HCT116 (cell line): Measurements from ENCODE around the gene MALT1. TPM values are rescaled to one million over a fixed set of nuclear protein-coding genes. Genes with fewer than 3 reads are reported as not detected.

ENCODE experiments used
- ATAC-seq: fragments of 200-7000 bp; cut with Tn5 transposase; 2 replicates; pipeline ENCODE4 v1.9.1; 2020; ENCODE audit warnings: mild to moderate bottlenecking, moderate library complexity
- BruUV-seq: library from RNA; stranded (reverse); fragments of 400-500 nt; replicated peaks from 2 replicates; lab custom pipeline; 2021; lab: Mats Ljungman, UMichigan
- CTCF ChIA-PET: fragments of 300-600 bp; sonication (Branson Sonifier 250); formaldehyde crosslinking; loops from one replicate; lab custom pipeline; 2021; ENCODE audit warnings: antibody characterized with exemption; lab: Charles Lee
- POLR2A ChIA-PET: fragments of 300-600, 350-600 bp; sonication (Branson Sonifier 250); formaldehyde crosslinking; loops from one replicate; lab custom pipeline; 2021; ENCODE audit warnings: antibody characterized with exemption; lab: Charles Lee
- RAD21 ChIA-PET, 2 experiments: fragments of 300-600 bp; sonication (Branson Sonifier 250); formaldehyde crosslinking; loops; one replicate each; lab custom pipeline; 2023; ENCODE audit warnings: low total read pairs in 2 of 2; ENCODE audit not compliant: uncharacterized antibody in 2 of 2, unreplicated experiment in 2 of 2, low non-redundant PET in 1 of 2; lab: Charles Lee
- DNase-seq: peaks from one replicate; pipeline ENCODE4 v3.0.0-alpha.2; 2010; ENCODE audit warnings: low read depth, low spot score
- H2AFZ ChIP-seq: fragments of 200-600 bp; shearing (Covaris generic), sonication (generic); 2 replicates; pipeline ENCODE4 v1.6.1; 2017; ENCODE audit warnings: low read depth, mixed run types, mixed read lengths, antibody characterized with exemption, low read length; ENCODE audit not compliant: poor library complexity, severe bottlenecking
- H3K27ac ChIP-seq: 2 replicates; pipeline ENCODE4 v1.5.1; 2012; ENCODE audit warnings: low read depth, low read length
- H3K27me3 ChIP-seq: fragments of 200-600 bp; sonication (generic); 2 replicates; pipeline ENCODE4 v1.6.1; 2016; ENCODE audit warnings: mixed run types, low read length, mixed read lengths; ENCODE audit not compliant: insufficient read depth
- H3K36me3 ChIP-seq, 2 experiments: fragments of 200-500 bp in 1 of 2; fragments of 200-600 bp in 1 of 2; sonication (Bioruptor generic) in 1 of 2; sonication (generic) in 1 of 2; 2 replicates each; pipeline versions ENCODE4 v1.5.1 to v1.6.1; 2014 to 2016; ENCODE audit warnings: low read length in 2 of 2, inconsistent platforms in 1 of 2, mixed read lengths in 1 of 2, mixed run types in 1 of 2; ENCODE audit not compliant: insufficient read depth in 2 of 2, control insufficient read depth in 1 of 2
- H3K4me1 ChIP-seq, 2 experiments: fragments of 200-600 bp in 1 of 2; sonication (generic) in 1 of 2; 2 replicates each; pipeline versions ENCODE4 v1.5.1 to v1.6.1; 2012 to 2017; ENCODE audit warnings: low read length in 2 of 2, inconsistent platforms in 1 of 2, mild to moderate bottlenecking in 1 of 2, mixed read lengths in 1 of 2, mixed run types in 1 of 2, moderate library complexity in 1 of 2; ENCODE audit not compliant: insufficient read depth in 2 of 2, control insufficient read depth in 1 of 2
- H3K4me2 ChIP-seq: fragments of 200-600 bp; sonication (generic); 2 replicates; pipeline ENCODE4 v1.6.1; 2017; ENCODE audit warnings: mixed run types, low read length, mixed read lengths
- H3K4me3 ChIP-seq, 2 experiments: fragments of 200-600 bp in 1 of 2; sonication (generic) in 1 of 2; replicated peaks in 1 of 2; 2 replicates each; pipeline ENCODE4 v1.5.1; 2011 to 2016; ENCODE audit warnings: low read length in 2 of 2, control low read depth in 1 of 2, low read depth in 1 of 2, mild to moderate bottlenecking in 1 of 2, mixed read lengths in 1 of 2, mixed run types in 1 of 2
- H3K79me2 ChIP-seq: fragments of 200-600 bp; sonication (generic); 2 replicates; pipeline ENCODE4 v1.6.1; 2017; ENCODE audit warnings: mild to moderate bottlenecking, mixed run types, low read length, moderate library complexity, mixed read lengths; ENCODE audit not compliant: insufficient read depth
- H3K9ac ChIP-seq: fragments of 200-600 bp; sonication (generic); 2 replicates; pipeline ENCODE4 v1.6.1; 2016; ENCODE audit warnings: low read length, mixed read lengths
- H3K9me2 ChIP-seq: fragments of 200-600 bp; sonication (generic), shearing (Covaris generic); 2 replicates; pipeline ENCODE4 v1.6.1; 2017; ENCODE audit warnings: mixed run types, mild to moderate bottlenecking, moderate library complexity; ENCODE audit not compliant: insufficient read depth
- H3K9me3 ChIP-seq, 2 experiments: fragments of 200-500 bp in 1 of 2; fragments of 200-600 bp in 1 of 2; sonication (Bioruptor generic) in 1 of 2; sonication (generic) in 1 of 2; 2 replicates each; pipeline ENCODE4 v1.6.1; 2014 to 2017; ENCODE audit warnings: low read length in 2 of 2, mixed read lengths in 2 of 2, inconsistent platforms in 1 of 2, low read depth in 1 of 2, mild to moderate bottlenecking in 1 of 2, mixed run types in 1 of 2, moderate library complexity in 1 of 2; ENCODE audit not compliant: control insufficient read depth in 1 of 2, insufficient read depth in 1 of 2
- H4K20me1 ChIP-seq: fragments of 200-600 bp; sonication (generic), shearing (Covaris generic); 2 replicates; pipeline ENCODE4 v1.6.1; 2017; ENCODE audit warnings: mixed run types, mild to moderate bottlenecking, moderate library complexity; ENCODE audit not compliant: insufficient read depth
- CEBPB ChIP-seq: IDR thresholded peaks from 2 replicates; pipeline ENCODE4 v1.6.1; 2012; ENCODE audit warnings: low read depth
- EGR1 ChIP-seq: IDR thresholded peaks from 2 replicates; pipeline ENCODE4 v1.6.1; 2012; ENCODE audit warnings: low read depth
- JUND ChIP-seq: IDR thresholded peaks from 2 replicates; pipeline ENCODE4 v1.6.1; 2012
- SP1 ChIP-seq: IDR thresholded peaks from 2 replicates; pipeline ENCODE4 v1.6.1; 2012; ENCODE audit warnings: low read depth
- YY1 ChIP-seq: IDR thresholded peaks from 2 replicates; pipeline ENCODE4 v1.6.1; 2011; ENCODE audit warnings: low read length, low read depth, moderate library complexity, mild to moderate bottlenecking; ENCODE audit not compliant: insufficient replicate concordance; ENCODE audit errors: extremely low read depth
- ZFX ChIP-seq: fragments of 450-650 bp; IDR thresholded peaks from 2 replicates; pipeline ENCODE4 v1.6.1; 2017
- intact Hi-C: fragments of 100-400 bp; cut with micrococcal nuclease; formaldehyde crosslinking; loops from 2 replicates; pipeline ENCODE4 v1.10.0; 2022
- total RNA-seq: library from RNA; stranded (reverse); gene quantifications from one replicate; pipeline ENCODE4 v1.2.1, GENCODE V29; 2021; ENCODE audit not compliant: unreplicated experiment
- TF ChIP-seq, protein P1 (sequence below): IDR thresholded peaks from 2 replicates; pipeline ENCODE4 v1.6.1; 2012
- TF ChIP-seq, protein P2 (sequence below): IDR thresholded peaks from 2 replicates; pipeline ENCODE4 v1.6.1; 2012; ENCODE audit warnings: low read depth

MALT1 gene
- total RNA-seq, 1 experiment from 2014 or later, result 41.1 TPM

DNA sequence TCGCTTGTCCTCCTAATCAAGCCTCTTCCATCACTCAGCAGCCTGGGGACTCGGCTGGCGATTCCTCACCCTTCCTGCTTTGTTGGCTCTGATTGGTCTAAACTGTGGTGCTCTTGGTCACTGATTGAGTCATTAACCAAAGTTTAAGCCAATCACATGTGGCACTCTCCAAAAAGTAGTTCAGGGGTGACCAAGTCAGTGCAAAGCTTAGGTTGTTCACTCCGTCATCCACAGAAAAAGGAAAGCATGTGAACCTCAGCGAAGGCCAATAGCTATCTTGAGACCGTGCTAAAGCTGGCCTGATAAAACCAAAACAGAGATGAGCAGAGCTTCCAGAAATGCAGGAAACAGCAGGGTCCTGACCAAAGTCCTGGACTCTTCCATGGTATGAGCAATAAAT lies 47.3 kb upstream of the MALT1 start:
- no peak overlapping the region for H2AFZ ChIP-seq
- CTCF ChIA-PET, result no interaction called here
- H3K27ac ChIP-seq, result no peak overlapping the region
- H3K36me3 ChIP-seq, result no peaks in the 10 kb centered on the region
- POLR2A ChIA-PET, result no interaction called here
- no TSS peak for BruUV-seq
- H3K9me2 ChIP-seq, result no peaks in the 10 kb centered on the region
- H3K4me2 ChIP-seq, result no peak overlapping the region
- DNase-seq (no peak), ATAC-seq (no peak)
- no peaks in the 10 kb centered on the region for H4K20me1 ChIP-seq
- TF ChIP-seq YY1, result no peak
- H3K9ac ChIP-seq, result no peak overlapping the region
- no peaks in the 10 kb centered on the region for H3K27me3 ChIP-seq
- H3K4me3 ChIP-seq, result no peak overlapping the region
- RAD21 ChIA-PET, result no interaction called here
- intact Hi-C loops, result no loop called here
- H3K9me3 ChIP-seq, result no peaks in the 10 kb centered on the region
- peaks cover 0 to 2% of the 10 kb centered on the region in 2 experiments; a peak in 1 of 4 replicates for H3K4me1 ChIP-seq
- H3K79me2 ChIP-seq, result no peaks in the 10 kb centered on the region

DNA sequence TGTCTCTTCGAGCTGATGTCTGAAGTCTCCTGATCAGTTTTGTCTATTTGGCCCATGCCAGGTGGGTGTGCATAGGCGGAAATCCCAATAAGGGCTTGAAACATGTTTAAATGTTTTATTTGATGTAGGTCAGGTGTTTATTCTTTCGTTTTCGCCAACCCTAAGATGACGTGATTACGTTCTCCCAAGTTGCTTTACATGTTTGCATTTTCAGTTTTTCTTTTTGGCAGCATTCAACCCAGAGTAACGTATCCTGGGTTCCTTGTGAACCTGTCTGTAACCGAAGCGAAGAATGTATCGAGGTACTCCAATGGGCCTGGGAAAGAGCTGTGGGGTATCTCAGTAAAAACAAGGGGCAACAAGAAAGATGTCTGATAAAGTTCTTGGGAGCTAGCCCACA lies 45.4 kb upstream of the MALT1 start:
- intact Hi-C loops, result no loop called here
- H3K4me1 ChIP-seq, result no peaks in the 10 kb centered on the region
- no peaks in the 10 kb centered on the region for H3K27me3 ChIP-seq
- BruUV-seq, result no TSS peak
- H3K9me2 ChIP-seq, result no peaks in the 10 kb centered on the region
- H3K4me2 ChIP-seq, result no peak overlapping the region
- DNase-seq, result no peak
- H3K9me3 ChIP-seq, result no peaks in the 10 kb centered on the region
- no peaks in the 10 kb centered on the region for H4K20me1 ChIP-seq
- no peak for ATAC-seq
- CTCF ChIA-PET, result no interaction called here
- POLR2A ChIA-PET, result no interaction called here
- RAD21 ChIA-PET, result no interaction called here
- no peak overlapping the region for H3K4me3 ChIP-seq
- no peak overlapping the region for H3K9ac ChIP-seq
- no peak overlapping the region for H2AFZ ChIP-seq
- no peak overlapping the region for H3K27ac ChIP-seq
- H3K36me3 ChIP-seq, result no peaks in the 10 kb centered on the region
- TF ChIP-seq YY1 (no peak), EGR1 (no peak), SP1 (no peak), ZFX (no peak), JUND (no peak), CEBPB (no peak)
- TF ChIP-seq, protein P1, sequence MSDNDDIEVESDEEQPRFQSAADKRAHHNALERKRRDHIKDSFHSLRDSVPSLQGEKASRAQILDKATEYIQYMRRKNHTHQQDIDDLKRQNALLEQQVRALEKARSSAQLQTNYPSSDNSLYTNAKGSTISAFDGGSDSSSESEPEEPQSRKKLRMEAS, result no peak
- TF ChIP-seq, protein P2, sequence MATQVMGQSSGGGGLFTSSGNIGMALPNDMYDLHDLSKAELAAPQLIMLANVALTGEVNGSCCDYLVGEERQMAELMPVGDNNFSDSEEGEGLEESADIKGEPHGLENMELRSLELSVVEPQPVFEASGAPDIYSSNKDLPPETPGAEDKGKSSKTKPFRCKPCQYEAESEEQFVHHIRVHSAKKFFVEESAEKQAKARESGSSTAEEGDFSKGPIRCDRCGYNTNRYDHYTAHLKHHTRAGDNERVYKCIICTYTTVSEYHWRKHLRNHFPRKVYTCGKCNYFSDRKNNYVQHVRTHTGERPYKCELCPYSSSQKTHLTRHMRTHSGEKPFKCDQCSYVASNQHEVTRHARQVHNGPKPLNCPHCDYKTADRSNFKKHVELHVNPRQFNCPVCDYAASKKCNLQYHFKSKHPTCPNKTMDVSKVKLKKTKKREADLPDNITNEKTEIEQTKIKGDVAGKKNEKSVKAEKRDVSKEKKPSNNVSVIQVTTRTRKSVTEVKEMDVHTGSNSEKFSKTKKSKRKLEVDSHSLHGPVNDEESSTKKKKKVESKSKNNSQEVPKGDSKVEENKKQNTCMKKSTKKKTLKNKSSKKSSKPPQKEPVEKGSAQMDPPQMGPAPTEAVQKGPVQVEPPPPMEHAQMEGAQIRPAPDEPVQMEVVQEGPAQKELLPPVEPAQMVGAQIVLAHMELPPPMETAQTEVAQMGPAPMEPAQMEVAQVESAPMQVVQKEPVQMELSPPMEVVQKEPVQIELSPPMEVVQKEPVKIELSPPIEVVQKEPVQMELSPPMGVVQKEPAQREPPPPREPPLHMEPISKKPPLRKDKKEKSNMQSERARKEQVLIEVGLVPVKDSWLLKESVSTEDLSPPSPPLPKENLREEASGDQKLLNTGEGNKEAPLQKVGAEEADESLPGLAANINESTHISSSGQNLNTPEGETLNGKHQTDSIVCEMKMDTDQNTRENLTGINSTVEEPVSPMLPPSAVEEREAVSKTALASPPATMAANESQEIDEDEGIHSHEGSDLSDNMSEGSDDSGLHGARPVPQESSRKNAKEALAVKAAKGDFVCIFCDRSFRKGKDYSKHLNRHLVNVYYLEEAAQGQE, result no peak
- no peaks in the 10 kb centered on the region for H3K79me2 ChIP-seq
